Vagina (tissue), 2 donors: ENCODE measurements around the gene HACD2.
A peak's percentile ranks its signal among the peaks of the same experiment; 100 is the strongest.

Experiments
- CTCF ChIP-seq, 3 experiments: fragments of 450-650 bp in 2 of 3; fragments of 200-600 bp in 1 of 3; sonication (generic) in 1 of 3; IDR thresholded peaks; one replicate each; pipeline ENCODE4 v1.5.1; 2017 to 2019; ENCODE audit warnings: antibody characterized with exemption in 3 of 3, mild to moderate bottlenecking in 2 of 3, moderate library complexity in 2 of 3
- POLR2A ChIP-seq, 2 donors: fragments of 450-650 bp; IDR thresholded peaks; one replicate each; pipeline ENCODE4 v1.6.1; 2017; ENCODE audit warnings: antibody characterized with exemption in 2 of 2, mild to moderate bottlenecking in 2 of 2, moderate library complexity in 2 of 2
- POLR2AphosphoS5 ChIP-seq, 2 donors: sonication (generic); formaldehyde crosslinking; IDR thresholded peaks; one replicate each; pipeline ENCODE4 v1.9.0; 2017; ENCODE audit warnings: antibody characterized with exemption in 2 of 2, mild to moderate bottlenecking in 2 of 2, low read depth in 1 of 2; ENCODE audit not compliant: insufficient read depth in 1 of 2

GRCh38 chr3:123447416-123447748 lies 137.5 kb downstream of the HACD2 start:
- TF ChIP-seq CTCF (IDR thresholded peaks at IDR 0.05) (no peak), POLR2AphosphoS5 (IDR thresholded peaks at IDR 0.05; ENCODE audit: insufficient read depth in 1 of 2, low read depth in 1 of 2) (peak in 1 of 2 donors; percentile 22), POLR2A (IDR thresholded peaks at IDR 0.05) (no peak)
